Peyer's patch (tissue), 4 donors: ENCODE results near the gene CD63.

Experiments used
- CTCF ChIP-seq, 6 experiments: fragments of 450-650 bp in 4 of 6; fragments of 200-600 bp in 2 of 6; sonication (generic) in 1 of 6; IDR thresholded peaks; one replicate each; pipeline ENCODE4 v1.5.1; 2017 to 2019; ENCODE audit warnings: antibody characterized with exemption in 6 of 6, mild to moderate bottlenecking in 3 of 6, moderate library complexity in 1 of 6
- POLR2A ChIP-seq, 2 donors: fragments of 450-650 bp; IDR thresholded peaks; one replicate each; pipeline ENCODE4 v1.5.1; 2017; ENCODE audit warnings: antibody characterized with exemption in 2 of 2, mild to moderate bottlenecking in 2 of 2, moderate library complexity in 2 of 2

GRCh38 chr12:55688716-55689655 is 39.8 kb downstream of the CD63 start:
- TF ChIP-seq CTCF (IDR thresholded peaks at IDR 0.05), result no peak
- TF ChIP-seq POLR2A (IDR thresholded peaks at IDR 0.05), result no peak
